IPS DF 19.7 (cell line): ENCODE measurements around the gene FXYD4.
A peak's percentile ranks its signal among the peaks of the same experiment; 100 is the strongest.
"Not testable (repeated sequence)": the region's sequence is repeated elsewhere in the genome, so short reads cannot be mapped to it uniquely, and the experiment has no call there.

Experiments
- DNase-seq: peaks from one replicate; pipeline ENCODE4 v3.0.0-alpha.2; 2013; ENCODE audit warnings: low read depth, low spot score

The FXYD4 gene

DNA sequence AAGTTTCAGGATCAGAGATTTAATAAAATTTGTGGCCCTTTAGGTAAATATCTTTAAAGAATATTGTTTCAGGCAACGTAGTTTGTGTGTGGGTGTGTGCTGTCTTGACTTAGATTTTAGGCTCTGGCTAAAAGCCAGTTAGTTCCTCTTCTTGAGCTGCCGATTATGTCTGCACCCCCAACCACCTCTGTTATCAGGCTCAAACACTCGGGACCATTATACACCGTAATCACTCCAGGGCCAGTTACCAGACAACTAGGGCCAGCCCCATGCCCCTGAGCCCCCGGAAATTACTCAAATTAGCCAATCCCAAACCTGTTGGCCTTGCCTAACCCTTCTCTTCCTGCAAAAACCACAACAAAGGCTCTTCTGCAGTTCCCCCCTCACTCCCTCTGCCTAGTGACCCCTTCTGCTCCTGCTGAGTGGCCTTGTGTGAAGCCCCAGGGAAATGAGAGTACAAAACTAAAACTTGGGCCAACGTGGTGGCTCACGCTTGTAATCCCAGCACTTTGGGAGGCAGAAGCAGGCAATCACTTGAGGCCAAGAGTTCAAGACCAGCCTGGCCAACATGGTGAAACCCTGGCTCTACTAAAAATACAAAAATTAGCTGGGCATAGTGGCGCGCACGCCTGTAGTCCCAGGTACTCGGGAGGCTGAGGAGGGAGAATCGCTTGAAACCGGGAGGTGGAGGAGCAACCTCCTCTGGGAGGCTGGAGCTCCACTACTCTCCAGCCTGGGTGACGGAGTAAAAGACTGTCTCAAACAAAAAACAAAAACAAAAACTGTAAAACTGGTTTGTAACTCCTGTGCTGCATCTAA is 46.7 kb downstream of the FXYD4 start:
- DNase-seq: no peak

DNA sequence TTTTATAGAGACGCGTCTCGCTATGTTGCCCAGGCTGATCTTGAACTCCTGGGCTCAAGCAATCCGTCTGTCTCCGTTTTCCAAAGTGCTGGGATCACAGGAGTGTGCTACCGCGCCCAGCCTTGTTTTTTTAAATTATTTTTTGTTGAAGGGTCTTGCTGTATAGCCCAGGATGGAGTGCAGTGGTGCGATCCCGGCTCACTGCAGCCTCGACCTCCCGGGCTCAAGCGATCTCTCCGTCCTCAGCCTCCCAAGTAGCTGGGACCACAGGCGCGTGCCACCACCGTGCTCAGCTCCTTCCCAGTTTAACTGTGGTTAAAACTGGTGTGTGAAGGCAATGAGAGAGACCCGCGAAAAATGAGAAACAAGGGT is 48.5 kb downstream of the FXYD4 start:
- no peak for DNase-seq

DNA sequence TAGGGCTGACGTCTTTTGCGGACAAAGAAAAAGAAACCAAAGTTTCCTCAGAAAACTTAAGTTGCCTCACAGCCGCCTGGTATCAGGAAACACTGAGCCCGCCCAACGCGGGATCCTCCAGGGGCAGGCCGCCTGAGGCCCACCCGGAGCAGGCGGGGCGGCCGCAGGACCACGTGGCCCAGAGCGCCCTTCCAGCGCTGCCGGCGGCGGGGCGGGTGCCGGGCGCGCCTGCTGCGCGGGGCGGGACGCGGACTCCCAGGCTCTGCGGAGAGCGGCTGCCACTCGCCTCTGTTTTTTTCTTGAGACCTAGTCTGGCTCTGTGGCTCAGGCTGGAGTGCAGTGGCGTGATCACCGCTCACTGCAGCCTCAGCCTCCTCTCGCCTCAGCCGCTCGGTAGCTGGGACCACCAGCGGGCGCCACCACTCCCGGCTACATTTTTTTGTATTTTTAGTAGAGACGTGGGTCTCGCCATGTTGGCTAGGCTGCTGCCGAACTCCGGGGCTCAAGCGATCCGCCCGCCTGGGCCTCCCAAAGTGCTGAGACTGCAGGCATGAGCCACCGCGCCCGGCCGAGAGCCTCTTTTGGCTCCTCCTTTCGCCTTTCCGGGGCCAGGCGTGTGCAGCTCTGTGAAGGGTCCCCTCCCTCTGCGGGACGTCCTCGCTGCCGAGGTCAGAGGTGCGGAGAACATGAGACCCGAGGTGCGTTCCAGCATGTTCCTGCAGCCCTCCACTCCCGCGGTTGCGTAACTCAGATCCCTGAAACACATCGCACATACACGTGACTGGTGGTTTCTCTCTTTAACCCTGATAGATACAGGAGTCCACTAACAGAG is 49.1 kb downstream of the FXYD4 start:
- DNase-seq: peak; percentile 33

DNA sequence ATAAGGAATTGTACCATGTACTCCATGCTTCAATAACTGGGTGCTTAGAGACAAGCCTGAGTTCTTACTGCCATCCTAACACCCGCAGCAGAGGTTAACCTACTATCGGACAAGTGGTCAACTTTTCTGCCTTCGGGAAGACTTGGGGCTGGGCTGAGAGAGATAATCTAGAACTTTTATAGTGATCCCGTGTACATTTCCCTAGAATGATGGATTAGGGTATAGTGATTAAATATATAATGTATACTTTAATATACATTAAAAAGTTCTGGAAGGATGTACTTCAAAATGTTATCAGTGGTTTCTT is 49.7 kb downstream of the FXYD4 start:
- DNase-seq: no peak

- DNase-seq: no peak
Measured at GRCh38 chr10:43421519-43421918, 50.1 kb downstream of the FXYD4 start.

DNA sequence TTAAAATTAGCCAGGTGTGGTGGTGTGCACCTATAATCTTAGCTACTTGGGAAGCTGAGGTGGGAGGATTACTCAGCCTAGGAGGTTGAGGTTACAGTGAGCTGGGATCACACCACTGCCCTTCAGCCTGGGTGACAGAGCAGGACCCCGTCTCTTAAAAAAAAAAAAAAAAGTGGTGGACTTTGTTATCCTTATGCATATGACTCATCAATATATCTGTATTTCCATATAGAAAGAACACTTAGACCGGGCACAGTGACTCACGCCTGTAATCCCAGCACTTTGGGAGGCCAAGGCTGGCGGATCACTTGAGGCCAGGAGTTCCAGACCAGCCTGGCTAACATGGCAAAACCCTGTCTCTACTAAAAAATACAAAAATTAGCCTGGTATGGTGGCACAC is 50.5 kb downstream of the FXYD4 start:
- DNase-seq: not testable (repeated sequence)

GRCh38 chr10:43424416-43424815 is 53.0 kb downstream of the FXYD4 start:
- no peak for DNase-seq
